Activated CD8-positive, alpha-beta T cell treated with anti-CD3 and anti-CD28 coated beads for 36 hours (primary cell): ENCODE results near the gene SNCG. TPM values are rescaled to one million over a fixed set of nuclear protein-coding genes. Genes with fewer than 3 reads are reported as not detected.

Experiments used
- ATAC-seq: fragments of 200-7000 bp; cut with Tn5 transposase; one replicate; pipeline ENCODE4 v1.10.0; 2021; ENCODE audit warnings: mild to moderate bottlenecking, moderate library complexity
- CTCF ChIA-PET: fragments of 350-600 bp; sonication (Branson Sonifier 250); formaldehyde crosslinking; loops from one replicate; lab custom pipeline; 2021; ENCODE audit warnings: antibody characterized with exemption; lab: Charles Lee
- POLR2A ChIA-PET: fragments of 350-600 bp; sonication (Branson Sonifier 250); formaldehyde crosslinking; loops from one replicate; lab custom pipeline; 2021; ENCODE audit warnings: antibody characterized with exemption; lab: Charles Lee
- DNase-seq: peaks from one replicate; pipeline ENCODE4 v3.0.0-alpha.2; 2020
- H3K27ac Mint-ChIP-seq: one replicate; pipeline ENCODE4 v1.8.0; 2021; ENCODE audit warnings: mild to moderate bottlenecking, mixed read lengths
- H3K27me3 Mint-ChIP-seq: one replicate; pipeline ENCODE4 v1.8.0; 2021; ENCODE audit warnings: mixed read lengths
- H3K36me3 Mint-ChIP-seq: one replicate; pipeline ENCODE4 v1.8.0; 2021; ENCODE audit warnings: low read depth, mixed read lengths
- H3K4me1 Mint-ChIP-seq: one replicate; pipeline ENCODE4 v1.8.0; 2021; ENCODE audit warnings: low read depth, mixed read lengths
- H3K4me3 Mint-ChIP-seq: one replicate; pipeline ENCODE4 v1.8.0; 2021; ENCODE audit warnings: mild to moderate bottlenecking, moderate library complexity, mixed read lengths
- H3K9me3 Mint-ChIP-seq: one replicate; pipeline ENCODE4 v1.8.0; 2021; ENCODE audit warnings: mixed read lengths
- intact Hi-C: fragments of 100-400 bp; cut with micrococcal nuclease; formaldehyde crosslinking; loops from one replicate; pipeline ENCODE4 v1.10.0; 2022
- total RNA-seq, 2 experiments: library from RNA; stranded (reverse); gene quantifications; one replicate each; pipeline ENCODE4 v1.2.3, GENCODE V29; 2021
- TF ChIP-seq, protein P1 (sequence below): fragments of 200-600 bp; IDR thresholded peaks from one replicate; pipeline ENCODE4 v1.8.0; 2022; ENCODE audit warnings: antibody characterized with exemption, mild to moderate bottlenecking

Gene SNCG
- total RNA-seq, 2 experiments from 2014 or later = not detected

DNA sequence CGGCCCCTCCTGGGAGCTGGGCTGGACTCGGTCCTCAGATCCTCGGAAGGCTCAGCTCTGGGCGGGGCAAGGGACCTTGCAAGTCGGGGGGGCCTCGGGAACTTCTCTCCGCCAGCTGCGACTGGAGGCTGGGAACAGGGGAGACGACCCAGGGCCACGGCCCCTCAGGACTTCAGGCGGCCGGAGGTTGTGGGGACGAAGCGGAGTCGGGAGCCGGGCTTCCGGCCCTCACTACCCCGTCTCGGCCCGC is 12.5 kb downstream of the SNCG start:
- TF ChIP-seq, protein P1, sequence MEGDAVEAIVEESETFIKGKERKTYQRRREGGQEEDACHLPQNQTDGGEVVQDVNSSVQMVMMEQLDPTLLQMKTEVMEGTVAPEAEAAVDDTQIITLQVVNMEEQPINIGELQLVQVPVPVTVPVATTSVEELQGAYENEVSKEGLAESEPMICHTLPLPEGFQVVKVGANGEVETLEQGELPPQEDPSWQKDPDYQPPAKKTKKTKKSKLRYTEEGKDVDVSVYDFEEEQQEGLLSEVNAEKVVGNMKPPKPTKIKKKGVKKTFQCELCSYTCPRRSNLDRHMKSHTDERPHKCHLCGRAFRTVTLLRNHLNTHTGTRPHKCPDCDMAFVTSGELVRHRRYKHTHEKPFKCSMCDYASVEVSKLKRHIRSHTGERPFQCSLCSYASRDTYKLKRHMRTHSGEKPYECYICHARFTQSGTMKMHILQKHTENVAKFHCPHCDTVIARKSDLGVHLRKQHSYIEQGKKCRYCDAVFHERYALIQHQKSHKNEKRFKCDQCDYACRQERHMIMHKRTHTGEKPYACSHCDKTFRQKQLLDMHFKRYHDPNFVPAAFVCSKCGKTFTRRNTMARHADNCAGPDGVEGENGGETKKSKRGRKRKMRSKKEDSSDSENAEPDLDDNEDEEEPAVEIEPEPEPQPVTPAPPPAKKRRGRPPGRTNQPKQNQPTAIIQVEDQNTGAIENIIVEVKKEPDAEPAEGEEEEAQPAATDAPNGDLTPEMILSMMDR = no peak
- H3K9me3 Mint-ChIP-seq = no peaks in the 10 kb centered on the region
- POLR2A ChIA-PET = interaction anchor here (0.8 to 1.3 kb wide), 6 partner anchors 8 to 171 kb away, joined by 3 to 6 read pairs (median 4); no protein-coding TSS in a partner anchor
- H3K4me3 Mint-ChIP-seq = peak overlapping the region; percentile 56
- peaks cover 2% of the 10 kb centered on the region for H3K27me3 Mint-ChIP-seq
- H3K27ac Mint-ChIP-seq = no peak overlapping the region
- CTCF ChIA-PET = interaction anchor here (1.0 to 7.1 kb wide), 2 partner anchors 10 to 32 kb away, joined by 4 to 45 read pairs; no protein-coding TSS in a partner anchor
- intact Hi-C loops = no loop called here
- ATAC-seq (no peak), DNase-seq (no peak)
- no peaks in the 10 kb centered on the region for H3K36me3 Mint-ChIP-seq
- H3K4me1 Mint-ChIP-seq = peaks cover 22% of the 10 kb centered on the region

DNA sequence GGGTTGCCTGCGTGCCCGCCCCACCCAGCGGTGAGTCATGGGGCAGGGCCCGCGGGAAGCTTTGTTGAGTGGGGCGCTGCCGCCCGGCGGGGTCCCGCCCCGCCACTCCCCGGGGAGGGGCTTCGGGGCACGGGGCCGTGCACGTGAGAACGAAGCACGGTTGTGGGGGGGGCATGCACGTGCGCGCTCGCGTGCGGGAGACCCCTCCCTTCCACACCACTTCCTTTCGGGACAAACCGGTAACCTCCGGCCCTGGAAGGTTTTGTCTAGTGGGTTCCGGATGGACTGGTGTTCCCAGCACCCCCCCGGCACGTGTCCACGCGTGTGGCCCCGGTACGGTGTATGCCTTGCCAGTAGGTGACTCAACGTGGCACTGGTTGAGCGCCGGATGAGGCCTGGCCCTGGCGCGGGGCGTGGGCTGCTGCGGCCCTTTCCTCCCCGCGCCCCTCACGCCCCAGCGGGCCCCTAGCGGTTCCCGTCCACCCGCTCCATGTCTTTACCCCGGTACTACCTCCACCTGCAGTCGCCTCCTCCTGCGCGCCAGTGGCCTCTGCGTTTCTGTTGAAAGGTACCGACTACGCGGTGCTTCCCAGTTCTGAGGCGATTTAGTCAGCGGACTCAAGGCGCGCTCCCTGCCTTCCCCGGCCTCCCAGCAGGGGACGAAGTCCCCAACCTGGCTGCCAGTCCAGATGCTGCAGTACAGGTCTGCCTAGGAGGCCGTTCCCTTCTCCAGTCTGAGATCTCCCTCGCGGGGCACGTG is 13.0 kb downstream of the SNCG start:
- intact Hi-C loops = no loop called here
- peak overlapping the region; percentile 67 for H3K4me3 Mint-ChIP-seq
- DNase-seq (peak; percentile 76), ATAC-seq (peak; percentile 81)
- TF ChIP-seq, protein P1 = no peak
- peaks cover 2% of the 10 kb centered on the region for H3K27me3 Mint-ChIP-seq
- CTCF ChIA-PET = interaction anchor here (1.0 to 7.1 kb wide), 2 partner anchors 11 to 33 kb away, joined by 4 to 45 read pairs; no protein-coding TSS in a partner anchor
- H3K36me3 Mint-ChIP-seq = no peaks in the 10 kb centered on the region
- POLR2A ChIA-PET = interaction anchor here (0.8 to 1.3 kb wide), 6 partner anchors 8 to 171 kb away, joined by 3 to 6 read pairs (median 4); no protein-coding TSS in a partner anchor
- peaks cover 17% of the 10 kb centered on the region for H3K4me1 Mint-ChIP-seq
- peak overlapping the region; percentile 68 for H3K27ac Mint-ChIP-seq
- no peaks in the 10 kb centered on the region for H3K9me3 Mint-ChIP-seq

DNA sequence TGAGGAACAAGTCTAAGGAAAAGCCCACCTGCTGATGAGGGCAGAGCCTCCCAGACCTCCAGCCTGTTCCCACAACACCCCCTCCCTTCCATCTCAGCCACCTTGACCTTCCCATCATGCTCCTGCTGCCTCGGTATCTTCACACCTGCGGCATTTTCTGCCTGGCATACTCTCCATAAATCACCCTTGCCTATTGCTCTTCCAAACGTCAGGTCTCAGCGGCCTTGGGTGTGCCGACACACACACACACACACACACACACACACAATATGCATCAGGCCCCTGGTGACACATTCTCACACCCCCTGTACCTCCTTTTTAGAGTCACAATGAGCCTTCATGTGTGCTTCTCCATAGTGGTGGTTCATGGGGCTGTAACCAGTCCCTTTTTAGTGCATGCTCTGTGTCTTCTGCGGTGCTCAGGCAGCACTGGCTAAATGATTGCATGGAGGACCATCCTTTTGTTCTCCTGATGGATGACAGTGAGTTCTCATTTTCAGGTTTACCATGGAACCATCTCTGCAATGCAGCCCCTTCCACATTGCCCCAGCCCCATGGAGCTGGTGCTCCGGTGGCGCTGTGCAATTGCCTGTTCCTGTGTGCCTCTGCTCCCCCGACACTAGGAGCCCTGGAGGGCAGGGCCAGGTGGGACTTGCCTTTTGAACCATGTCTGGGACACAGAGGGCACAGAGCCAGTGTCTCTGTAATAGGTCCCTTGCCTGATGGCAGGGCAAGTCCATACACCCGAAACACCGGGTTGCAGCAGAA is 14.4 kb downstream of the SNCG start:
- Mint-ChIP-seq H3K9me3 (no peaks in the 10 kb centered on the region), H3K27ac (no peak overlapping the region), H3K4me1 (peaks cover 10% of the 10 kb centered on the region), H3K27me3 (peaks cover 2% of the 10 kb centered on the region), H3K4me3 (no peak overlapping the region), H3K36me3 (no peaks in the 10 kb centered on the region)
- CTCF ChIA-PET = no interaction called here
- ATAC-seq (no peak), DNase-seq (no peak)
- POLR2A ChIA-PET = no interaction called here
- TF ChIP-seq, protein P1 = no peak
- intact Hi-C loops = no loop called here

DNA sequence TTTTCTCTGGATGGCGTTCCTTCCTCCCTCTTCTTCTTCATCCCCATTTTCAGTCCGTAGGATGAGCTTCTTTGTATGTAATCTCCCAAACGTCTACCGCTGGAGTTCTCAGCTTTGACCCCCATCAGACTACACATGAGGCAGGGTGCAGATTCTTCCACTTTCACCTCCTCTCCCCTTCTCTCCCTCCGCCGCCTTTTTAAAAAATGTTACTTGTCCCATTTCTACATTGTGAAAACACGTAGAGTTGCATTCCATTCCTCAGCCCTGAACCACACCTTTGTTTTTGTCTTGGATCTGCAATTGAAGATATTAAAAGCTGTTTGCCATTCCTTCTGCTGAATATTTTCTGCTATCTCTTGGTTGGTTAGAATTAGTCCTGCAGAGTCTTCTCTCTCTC is 16.1 kb downstream of the SNCG start:
- Mint-ChIP-seq H3K27ac (no peak overlapping the region), H3K4me1 (peaks cover 10% of the 10 kb centered on the region), H3K9me3 (no peaks in the 10 kb centered on the region), H3K27me3 (peaks cover 2% of the 10 kb centered on the region), H3K36me3 (no peaks in the 10 kb centered on the region), H3K4me3 (no peak overlapping the region)
- intact Hi-C loops = no loop called here
- ATAC-seq = no peak
- TF ChIP-seq, protein P1 = no peak
- ChIA-PET POLR2A (no interaction called here), CTCF (no interaction called here)
- DNase-seq = no peak
